ENCODE results near the gene EFR3B.

EFR3B gene

GRCh38 chr2:25044011-25044410, 2.1 kb downstream of the EFR3B start:
- no peak overlapping the region for H3K27ac ChIP-seq (ENCODE audit: low read depth, low read length)
- H3K4me1 ChIP-seq (ENCODE audit: control insufficient read depth, low read length), result peaks cover 25% of the 10 kb centered on the region
- no peaks in the 10 kb centered on the region for H3K36me3 ChIP-seq (ENCODE audit: control insufficient read depth, low read length)
- H3K79me2 ChIP-seq (ENCODE audit: control insufficient read depth, low read length), result no peaks in the 10 kb centered on the region
- TF ChIP-seq, protein P1, sequence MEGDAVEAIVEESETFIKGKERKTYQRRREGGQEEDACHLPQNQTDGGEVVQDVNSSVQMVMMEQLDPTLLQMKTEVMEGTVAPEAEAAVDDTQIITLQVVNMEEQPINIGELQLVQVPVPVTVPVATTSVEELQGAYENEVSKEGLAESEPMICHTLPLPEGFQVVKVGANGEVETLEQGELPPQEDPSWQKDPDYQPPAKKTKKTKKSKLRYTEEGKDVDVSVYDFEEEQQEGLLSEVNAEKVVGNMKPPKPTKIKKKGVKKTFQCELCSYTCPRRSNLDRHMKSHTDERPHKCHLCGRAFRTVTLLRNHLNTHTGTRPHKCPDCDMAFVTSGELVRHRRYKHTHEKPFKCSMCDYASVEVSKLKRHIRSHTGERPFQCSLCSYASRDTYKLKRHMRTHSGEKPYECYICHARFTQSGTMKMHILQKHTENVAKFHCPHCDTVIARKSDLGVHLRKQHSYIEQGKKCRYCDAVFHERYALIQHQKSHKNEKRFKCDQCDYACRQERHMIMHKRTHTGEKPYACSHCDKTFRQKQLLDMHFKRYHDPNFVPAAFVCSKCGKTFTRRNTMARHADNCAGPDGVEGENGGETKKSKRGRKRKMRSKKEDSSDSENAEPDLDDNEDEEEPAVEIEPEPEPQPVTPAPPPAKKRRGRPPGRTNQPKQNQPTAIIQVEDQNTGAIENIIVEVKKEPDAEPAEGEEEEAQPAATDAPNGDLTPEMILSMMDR (IDR thresholded peaks at IDR 0.05; ENCODE audit: low read depth, low read length, poor library complexity, severe bottlenecking), result no peak
- no peak for TF ChIP-seq EZH2phosphoT487 (IDR thresholded peaks at IDR 0.05; ENCODE audit: borderline replicate concordance, low read length)
- no peaks in the 10 kb centered on the region for H4K20me1 ChIP-seq (ENCODE audit: control insufficient read depth, insufficient read depth, low read depth, low read length)
- no peaks in the 10 kb centered on the region for H3K9me3 ChIP-seq (ENCODE audit: control insufficient read depth, insufficient read depth, low read length)
- peaks cover 43% of the 10 kb centered on the region for H3K27me3 ChIP-seq (ENCODE audit: control insufficient read depth, low read length)
- H3K4me3 ChIP-seq (ENCODE audit: low read length), result no peak overlapping the region
- no peak overlapping the region for H3K4me2 ChIP-seq (ENCODE audit: low read length)
- no peaks in the 10 kb centered on the region; the same call in 1 of the 2 replicates for H3F3A ChIP-seq (ENCODE audit: control insufficient read depth, insufficient read depth)
- H3K9me2 ChIP-seq (replicated peaks; ENCODE audit: control insufficient read depth, low read length), result no peaks in the 10 kb centered on the region

DNA sequence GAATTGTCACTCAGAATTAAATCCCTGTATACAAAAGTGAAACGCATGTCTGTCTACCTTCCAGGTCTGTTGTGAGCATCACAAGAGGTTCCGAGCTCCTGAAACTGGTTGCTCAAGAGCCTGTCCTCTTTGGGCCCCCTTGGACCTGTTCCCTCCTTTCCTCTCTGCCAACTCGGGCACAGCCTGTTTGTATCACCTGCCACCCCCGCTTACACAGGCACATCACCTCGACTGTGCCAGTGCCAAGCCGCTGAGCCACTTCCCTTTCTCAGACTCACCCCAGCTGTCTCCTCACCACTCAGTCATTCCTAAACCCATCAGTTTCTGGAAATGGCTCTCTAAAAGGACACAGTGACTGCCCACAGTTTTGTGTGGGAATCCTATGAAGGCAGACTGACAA, 3.1 kb downstream of the EFR3B start:
- Histone ChIP-seq H3K4me1 (ENCODE audit: control insufficient read depth, low read length) (peaks cover 25% of the 10 kb centered on the region), H3K4me2 (ENCODE audit: low read length) (no peak overlapping the region), H3K79me2 (ENCODE audit: control insufficient read depth, low read length) (no peaks in the 10 kb centered on the region), H3K36me3 (ENCODE audit: control insufficient read depth, low read length) (no peaks in the 10 kb centered on the region), H3K9me2 (replicated peaks; ENCODE audit: control insufficient read depth, low read length) (no peaks in the 10 kb centered on the region), H3K4me3 (ENCODE audit: low read length) (no peak overlapping the region), H3K9me3 (ENCODE audit: control insufficient read depth, insufficient read depth, low read length) (no peaks in the 10 kb centered on the region), H4K20me1 (ENCODE audit: control insufficient read depth, insufficient read depth, low read depth, low read length) (no peaks in the 10 kb centered on the region), H3K27ac (ENCODE audit: low read depth, low read length) (no peak overlapping the region), H3K27me3 (ENCODE audit: control insufficient read depth, low read length) (peaks cover 44% of the 10 kb centered on the region), H3F3A (ENCODE audit: control insufficient read depth, insufficient read depth) (no peaks in the 10 kb centered on the region; the same call in 1 of the 2 replicates)
- no peak for TF ChIP-seq EZH2phosphoT487 (IDR thresholded peaks at IDR 0.05; ENCODE audit: borderline replicate concordance, low read length)
- TF ChIP-seq, protein P1 (IDR thresholded peaks at IDR 0.05; ENCODE audit: low read depth, low read length, poor library complexity, severe bottlenecking), result no peak

- Histone ChIP-seq H3K9me2 (replicated peaks; ENCODE audit: control insufficient read depth, low read length) (no peaks in the 10 kb centered on the region), H3K4me3 (ENCODE audit: low read length) (no peak overlapping the region), H3K27ac (ENCODE audit: low read depth, low read length) (no peak overlapping the region), H3K79me2 (ENCODE audit: control insufficient read depth, low read length) (no peaks in the 10 kb centered on the region), H3F3A (ENCODE audit: control insufficient read depth, insufficient read depth) (no peaks in the 10 kb centered on the region), H3K9me3 (ENCODE audit: control insufficient read depth, insufficient read depth, low read length) (no peaks in the 10 kb centered on the region), H3K4me2 (ENCODE audit: low read length) (no peak overlapping the region), H3K4me1 (ENCODE audit: control insufficient read depth, low read length) (no peaks in the 10 kb centered on the region), H3K27me3 (ENCODE audit: control insufficient read depth, low read length) (peaks cover 12% of the 10 kb centered on the region), H3K36me3 (ENCODE audit: control insufficient read depth, low read length) (no peaks in the 10 kb centered on the region), H4K20me1 (ENCODE audit: control insufficient read depth, insufficient read depth, low read depth, low read length) (no peaks in the 10 kb centered on the region)
- TF ChIP-seq EZH2phosphoT487 (IDR thresholded peaks at IDR 0.05; ENCODE audit: borderline replicate concordance, low read length), result no peak
- TF ChIP-seq, protein P1 (IDR thresholded peaks at IDR 0.05; ENCODE audit: low read depth, low read length, poor library complexity, severe bottlenecking), result no peak
Observed at GRCh38 chr2:25049422-25049821, 7.5 kb downstream of the EFR3B start.
